Stomach (tissue), 4 donors: Measurements from ENCODE around the gene ENTR1.

Experiments used
- POLR2A ChIP-seq, 4 donors: fragments of 450-650 bp; IDR thresholded peaks; one replicate each; pipeline ENCODE4 v1.6.1; 2016; ENCODE audit warnings: antibody characterized with exemption in 4 of 4, control low read depth in 2 of 4, mild to moderate bottlenecking in 1 of 4, moderate library complexity in 1 of 4
- POLR2AphosphoS5 ChIP-seq, 3 donors: sonication (generic); formaldehyde crosslinking; IDR thresholded peaks; one replicate each; pipeline ENCODE4 v1.6.1; 2016; ENCODE audit warnings: antibody characterized with exemption in 3 of 3
- TF ChIP-seq, protein P1 (sequence below), 7 experiments: fragments of 450-650 bp in 4 of 7; fragments of 200-600 bp in 3 of 7; sonication (generic) in 3 of 7; IDR thresholded peaks; one replicate each; pipeline ENCODE4 v1.5.1; 2016 to 2019; ENCODE audit warnings: antibody characterized with exemption in 7 of 7, control low read depth in 2 of 7, mild to moderate bottlenecking in 1 of 7

- TF ChIP-seq, protein P1, sequence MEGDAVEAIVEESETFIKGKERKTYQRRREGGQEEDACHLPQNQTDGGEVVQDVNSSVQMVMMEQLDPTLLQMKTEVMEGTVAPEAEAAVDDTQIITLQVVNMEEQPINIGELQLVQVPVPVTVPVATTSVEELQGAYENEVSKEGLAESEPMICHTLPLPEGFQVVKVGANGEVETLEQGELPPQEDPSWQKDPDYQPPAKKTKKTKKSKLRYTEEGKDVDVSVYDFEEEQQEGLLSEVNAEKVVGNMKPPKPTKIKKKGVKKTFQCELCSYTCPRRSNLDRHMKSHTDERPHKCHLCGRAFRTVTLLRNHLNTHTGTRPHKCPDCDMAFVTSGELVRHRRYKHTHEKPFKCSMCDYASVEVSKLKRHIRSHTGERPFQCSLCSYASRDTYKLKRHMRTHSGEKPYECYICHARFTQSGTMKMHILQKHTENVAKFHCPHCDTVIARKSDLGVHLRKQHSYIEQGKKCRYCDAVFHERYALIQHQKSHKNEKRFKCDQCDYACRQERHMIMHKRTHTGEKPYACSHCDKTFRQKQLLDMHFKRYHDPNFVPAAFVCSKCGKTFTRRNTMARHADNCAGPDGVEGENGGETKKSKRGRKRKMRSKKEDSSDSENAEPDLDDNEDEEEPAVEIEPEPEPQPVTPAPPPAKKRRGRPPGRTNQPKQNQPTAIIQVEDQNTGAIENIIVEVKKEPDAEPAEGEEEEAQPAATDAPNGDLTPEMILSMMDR (IDR thresholded peaks at IDR 0.05): no peak
- TF ChIP-seq POLR2A (IDR thresholded peaks at IDR 0.05): no peak
- TF ChIP-seq POLR2AphosphoS5 (IDR thresholded peaks at IDR 0.05): no peak
Measured at GRCh38 chr9:136438548-136439480, 28.4 kb upstream of the ENTR1 start.
